Keratinocyte (primary cell): ENCODE data around the gene SOD1.

Source experiments
- CTCF ChIP-seq, 3 experiments: IDR thresholded peaks in 1 of 3; conservative IDR thresholded peaks in 1 of 3; optimal IDR thresholded peaks in 1 of 3; 2 replicates in 2 of 3; 3 replicates in 1 of 3; pipeline versions ENCODE3 to v1.5.1; 2011; ENCODE audit warnings: low read length in 3 of 3, mild to moderate bottlenecking in 3 of 3, moderate library complexity in 2 of 3, control low read depth in 1 of 3, inconsistent platforms in 1 of 3; ENCODE audit not compliant: insufficient read depth in 2 of 3; ENCODE audit errors: extremely low read depth in 1 of 3
- EZH2 ChIP-seq: IDR thresholded peaks from one replicate; pipeline ENCODE4 v1.6.1; 2012; ENCODE audit warnings: inconsistent platforms, mild to moderate bottlenecking, low read length, moderate library complexity

GRCh38 chr21:31711745-31712285, 52.3 kb downstream of the SOD1 start:
- TF ChIP-seq CTCF (optimal IDR thresholded peaks at IDR 0.05 in 1 of 3, IDR thresholded peaks at IDR 0.05 in 1 of 3, conservative IDR thresholded peaks at IDR 0.05 in 1 of 3; ENCODE audit: extremely low read depth in 1 of 3, insufficient read depth in 2 of 3, low read length in 3 of 3) (no peak), EZH2 (no peak)
